Mesendoderm (in vitro differentiated cells): ENCODE data around the gene FGD4.

ENCODE experiments used
- DNase-seq: peaks from one replicate; pipeline ENCODE4 v3.0.0; 2013
- H2AK5ac ChIP-seq: 2 replicates; pipeline ENCODE4 v1.6.1; 2013; ENCODE audit warnings: low read length, inconsistent platforms
- H2BK120ac ChIP-seq: 2 replicates; pipeline ENCODE4 v1.6.1; 2013; ENCODE audit warnings: low read depth, mild to moderate bottlenecking, low read length, moderate library complexity, mixed read lengths
- H2BK15ac ChIP-seq: replicated peaks from 2 replicates; pipeline ENCODE4 v1.6.1; 2013; ENCODE audit warnings: low read depth, mild to moderate bottlenecking, moderate library complexity
- H2BK5ac ChIP-seq: 2 replicates; pipeline ENCODE4 v1.6.1; 2013; ENCODE audit warnings: low read length, inconsistent platforms
- H3K18ac ChIP-seq: 2 replicates; pipeline ENCODE4 v1.6.1; 2013; ENCODE audit warnings: mild to moderate bottlenecking, low read length, mixed read lengths
- H3K23ac ChIP-seq: one replicate; pipeline ENCODE4 v1.6.1; 2013; ENCODE audit warnings: low read length
- H3K27ac ChIP-seq: 2 replicates; pipeline ENCODE4 v1.5.1; 2013; ENCODE audit warnings: low read depth, mild to moderate bottlenecking, inconsistent platforms, low read length, moderate library complexity
- H3K27me3 ChIP-seq: 2 replicates; pipeline ENCODE4 v1.6.1; 2013; ENCODE audit warnings: low read length, control low read depth, mild to moderate bottlenecking, inconsistent platforms; ENCODE audit not compliant: insufficient read depth, poor library complexity
- H3K36me3 ChIP-seq: 2 replicates; pipeline ENCODE4 v1.6.1; 2013; ENCODE audit warnings: low read length, inconsistent platforms; ENCODE audit not compliant: control insufficient read depth, insufficient read depth
- H3K4ac ChIP-seq: one replicate; pipeline ENCODE4 v1.6.1; 2013; ENCODE audit warnings: low read depth, mild to moderate bottlenecking, low read length, moderate library complexity
- H3K4me1 ChIP-seq: 2 replicates; pipeline ENCODE4 v1.6.1; 2013; ENCODE audit warnings: low read depth, low read length, inconsistent platforms; ENCODE audit not compliant: control insufficient read depth
- H3K4me2 ChIP-seq: 2 replicates; pipeline ENCODE4 v1.6.1; 2013; ENCODE audit warnings: low read length
- H3K4me3 ChIP-seq: 2 replicates; pipeline ENCODE4 v1.5.1; 2013; ENCODE audit warnings: mild to moderate bottlenecking, low read length
- H3K56ac ChIP-seq: one replicate; pipeline ENCODE4 v1.6.1; 2013; ENCODE audit warnings: low read length
- H3K79me1 ChIP-seq: 2 replicates; pipeline ENCODE4 v1.6.1; 2013; ENCODE audit warnings: low read length, inconsistent platforms
- H3K79me2 ChIP-seq: 2 replicates; pipeline ENCODE4 v1.6.1; 2013; ENCODE audit warnings: mild to moderate bottlenecking, low read length; ENCODE audit not compliant: control insufficient read depth, insufficient read depth
- H3K9ac ChIP-seq: 2 replicates; pipeline ENCODE4 v1.6.1; 2013; ENCODE audit warnings: low read length, inconsistent platforms
- H4K5ac ChIP-seq: one replicate; pipeline ENCODE4 v1.6.1; 2013; ENCODE audit warnings: low read length
- H4K8ac ChIP-seq: one replicate; pipeline ENCODE4 v1.6.1; 2013; ENCODE audit warnings: low read depth, mild to moderate bottlenecking, control low read depth, low read length, moderate library complexity
- WGBS: extraction: QIAGEN DNeasy Blood & Tissue Kit; methylation state at CpG from one replicate; pipeline ENCODE4 v1.1.7; 2013; ENCODE audit warnings: low lambda C conversion rate, missing lambda C conversion rate; ENCODE audit not compliant: insufficient coverage; ENCODE audit errors: extremely low coverage; 5-methylcytosine and 5-hydroxymethylcytosine counted together

Gene FGD4

GRCh38 chr12:32659908-32660440 is 260.6 kb downstream of the FGD4 start:
- no CpG with 5 or more reads among the region's 6 CpGs for WGBS
- DNase-seq = peak; percentile 13

GRCh38 chr12:32661706-32662105 is 262.3 kb downstream of the FGD4 start:
- WGBS = no CpG with 5 or more reads among the region's 7 CpGs
- Histone ChIP-seq H3K56ac (no peak overlapping the region), H3K27me3 (no peaks in the 10 kb centered on the region), H3K4ac (no peak overlapping the region), H3K4me2 (no peak overlapping the region), H3K27ac (no peak overlapping the region), H3K23ac (no peak overlapping the region), H3K79me2 (no peaks in the 10 kb centered on the region), H4K8ac (no peak overlapping the region), H2AK5ac (no peak overlapping the region), H3K9ac (no peak overlapping the region), H3K4me1 (no peaks in the 10 kb centered on the region), H4K5ac (no peak overlapping the region), H3K18ac (no peak overlapping the region), H3K36me3 (no peaks in the 10 kb centered on the region), H2BK5ac (no peak overlapping the region), H2BK120ac (no peak overlapping the region), H2BK15ac (no peak overlapping the region), H3K79me1 (no peaks in the 10 kb centered on the region), H3K4me3 (no peak overlapping the region)
- DNase-seq = no peak

More at GRCh38 chr12:32659908-32660440, 260.6 kb downstream of the FGD4 start:
- H2BK15ac ChIP-seq = no peak overlapping the region
- H3K79me1 ChIP-seq = no peaks in the 10 kb centered on the region
- no peak overlapping the region for H3K4me3 ChIP-seq
- H4K8ac ChIP-seq = no peak overlapping the region
- H3K18ac ChIP-seq = no peak overlapping the region
- no peak overlapping the region for H3K4me2 ChIP-seq
- no peak overlapping the region for H2BK120ac ChIP-seq
- no peak overlapping the region for H3K27ac ChIP-seq
- H3K36me3 ChIP-seq = no peaks in the 10 kb centered on the region
- H3K23ac ChIP-seq = no peak overlapping the region
- no peaks in the 10 kb centered on the region for H3K4me1 ChIP-seq
- no peak overlapping the region for H2BK5ac ChIP-seq
- no peak overlapping the region for H3K56ac ChIP-seq
- no peak overlapping the region for H3K9ac ChIP-seq
- no peaks in the 10 kb centered on the region for H3K79me2 ChIP-seq
- H3K27me3 ChIP-seq = no peaks in the 10 kb centered on the region
- no peak overlapping the region for H4K5ac ChIP-seq
- no peak overlapping the region for H2AK5ac ChIP-seq
- no peak overlapping the region for H3K4ac ChIP-seq

GRCh38 chr12:32662665-32663064 is 263.3 kb downstream of the FGD4 start:
- Histone ChIP-seq H3K23ac (no peak overlapping the region), H3K4me1 (no peaks in the 10 kb centered on the region), H2BK15ac (no peak overlapping the region), H3K36me3 (no peaks in the 10 kb centered on the region), H3K4me2 (no peak overlapping the region), H3K27ac (no peak overlapping the region), H3K79me2 (no peaks in the 10 kb centered on the region), H2BK5ac (no peak overlapping the region), H3K9ac (no peak overlapping the region), H3K18ac (no peak overlapping the region), H3K56ac (no peak overlapping the region), H3K4ac (no peak overlapping the region), H2BK120ac (no peak overlapping the region), H3K4me3 (no peak overlapping the region), H3K27me3 (no peaks in the 10 kb centered on the region), H4K8ac (no peak overlapping the region), H4K5ac (no peak overlapping the region), H2AK5ac (no peak overlapping the region), H3K79me1 (no peaks in the 10 kb centered on the region)
- DNase-seq = peak; percentile 64
- no CpG with 5 or more reads among the region's 2 CpGs for WGBS

GRCh38 chr12:32666018-32666417 is 266.7 kb downstream of the FGD4 start:
- H2BK15ac ChIP-seq = no peak overlapping the region
- H3K23ac ChIP-seq = no peak overlapping the region
- H2AK5ac ChIP-seq = no peak overlapping the region
- H3K18ac ChIP-seq = no peak overlapping the region
- H4K5ac ChIP-seq = no peak overlapping the region
- H3K9ac ChIP-seq = no peak overlapping the region
- no peak overlapping the region for H3K4ac ChIP-seq
- H3K4me2 ChIP-seq = no peak overlapping the region
- no peak overlapping the region for H2BK5ac ChIP-seq
- H3K79me1 ChIP-seq = no peaks in the 10 kb centered on the region
- no peak overlapping the region for H3K27ac ChIP-seq
- DNase-seq = no peak
- no peaks in the 10 kb centered on the region for H3K27me3 ChIP-seq
- H3K56ac ChIP-seq = no peak overlapping the region
- H3K4me1 ChIP-seq = no peaks in the 10 kb centered on the region
- no peaks in the 10 kb centered on the region for H3K36me3 ChIP-seq
- no peak overlapping the region for H4K8ac ChIP-seq
- no peaks in the 10 kb centered on the region for H3K79me2 ChIP-seq
- no peak overlapping the region for H2BK120ac ChIP-seq
- no CpG with 5 or more reads among the region's 14 CpGs for WGBS
- no peak overlapping the region for H3K4me3 ChIP-seq

GRCh38 chr12:32669584-32669983 is 270.2 kb downstream of the FGD4 start:
- H3K79me1 ChIP-seq = no peaks in the 10 kb centered on the region
- H3K4me2 ChIP-seq = no peak overlapping the region
- H3K27ac ChIP-seq = no peak overlapping the region
- no peak overlapping the region for H3K4ac ChIP-seq
- no peaks in the 10 kb centered on the region for H3K79me2 ChIP-seq
- no peak overlapping the region for H3K56ac ChIP-seq
- no peak overlapping the region for H4K5ac ChIP-seq
- no peak overlapping the region for H3K18ac ChIP-seq
- H3K36me3 ChIP-seq = no peaks in the 10 kb centered on the region
- H2BK5ac ChIP-seq = no peak overlapping the region
- H2BK120ac ChIP-seq = no peak overlapping the region
- no CpG with 5 or more reads among the region's 1 CpG for WGBS
- no peaks in the 10 kb centered on the region for H3K4me1 ChIP-seq
- H4K8ac ChIP-seq = no peak overlapping the region
- no peak overlapping the region for H3K9ac ChIP-seq
- H2AK5ac ChIP-seq = no peak overlapping the region
- H2BK15ac ChIP-seq = no peak overlapping the region
- H3K27me3 ChIP-seq = no peaks in the 10 kb centered on the region
- no peak overlapping the region for H3K4me3 ChIP-seq
- DNase-seq = no peak
- no peak overlapping the region for H3K23ac ChIP-seq
